ENCODE data around the gene TMPRSS12.

GRCh38 chr12:50825372-50825838 is 17.3 kb upstream of the TMPRSS12 start:
- TF ChIP-seq CTCF (IDR thresholded peaks at IDR 0.05): peak in 5 of 6 experiments; percentile 28 to 87 (median 47)
- TF ChIP-seq POLR2A (IDR thresholded peaks at IDR 0.05): no peak

All from thyroid gland (tissue), 4 donors.